Epithelial cell of esophagus (primary cell): Measurements from ENCODE around the gene SLC12A5.

ENCODE experiments used
- DNase-seq: peaks from one replicate; pipeline ENCODE4 v3.0.0; 2010; ENCODE audit warnings: low read depth
- H3K4me3 ChIP-seq: 2 replicates; pipeline ENCODE4 v1.5.1; 2011; ENCODE audit warnings: mild to moderate bottlenecking, low read length, control low read depth
- TF ChIP-seq, protein P1 (sequence below): IDR thresholded peaks from 2 replicates; pipeline ENCODE4 v1.5.1; 2011; ENCODE audit warnings: low read depth, mild to moderate bottlenecking, low read length, control low read depth, inconsistent platforms; ENCODE audit not compliant: insufficient read depth; ENCODE audit errors: missing control alignments

SLC12A5 gene

DNA sequence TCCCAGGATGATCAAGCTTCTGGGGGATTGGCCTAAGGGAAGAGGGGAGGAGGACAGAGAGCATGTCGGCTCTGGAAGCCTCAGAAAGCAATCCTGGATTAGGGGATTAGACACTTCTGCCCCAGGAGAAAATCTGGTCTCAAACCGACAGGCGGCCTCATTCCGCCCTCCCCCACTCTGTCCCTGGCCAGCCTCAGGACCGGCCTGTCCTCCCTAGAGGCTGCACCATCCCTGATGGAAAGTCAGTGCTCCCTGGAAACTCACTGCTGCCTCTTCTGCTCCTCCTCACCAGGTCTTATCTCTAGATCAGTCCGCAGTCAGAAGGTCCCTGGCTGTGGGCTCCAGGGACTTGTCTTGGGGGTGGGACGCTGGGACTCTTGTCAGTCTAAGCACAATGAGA lies 905 bp upstream of the SLC12A5 start:
- H3K4me3 ChIP-seq, result no peak overlapping the region
- TF ChIP-seq, protein P1, sequence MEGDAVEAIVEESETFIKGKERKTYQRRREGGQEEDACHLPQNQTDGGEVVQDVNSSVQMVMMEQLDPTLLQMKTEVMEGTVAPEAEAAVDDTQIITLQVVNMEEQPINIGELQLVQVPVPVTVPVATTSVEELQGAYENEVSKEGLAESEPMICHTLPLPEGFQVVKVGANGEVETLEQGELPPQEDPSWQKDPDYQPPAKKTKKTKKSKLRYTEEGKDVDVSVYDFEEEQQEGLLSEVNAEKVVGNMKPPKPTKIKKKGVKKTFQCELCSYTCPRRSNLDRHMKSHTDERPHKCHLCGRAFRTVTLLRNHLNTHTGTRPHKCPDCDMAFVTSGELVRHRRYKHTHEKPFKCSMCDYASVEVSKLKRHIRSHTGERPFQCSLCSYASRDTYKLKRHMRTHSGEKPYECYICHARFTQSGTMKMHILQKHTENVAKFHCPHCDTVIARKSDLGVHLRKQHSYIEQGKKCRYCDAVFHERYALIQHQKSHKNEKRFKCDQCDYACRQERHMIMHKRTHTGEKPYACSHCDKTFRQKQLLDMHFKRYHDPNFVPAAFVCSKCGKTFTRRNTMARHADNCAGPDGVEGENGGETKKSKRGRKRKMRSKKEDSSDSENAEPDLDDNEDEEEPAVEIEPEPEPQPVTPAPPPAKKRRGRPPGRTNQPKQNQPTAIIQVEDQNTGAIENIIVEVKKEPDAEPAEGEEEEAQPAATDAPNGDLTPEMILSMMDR, result no peak

GRCh38 chr20:46030284-46031013 lies 1.4 kb downstream of the SLC12A5 start:
- no peak for DNase-seq
- TF ChIP-seq, protein P1, result no peak
- no peak overlapping the region for H3K4me3 ChIP-seq

More for the DNA sequence above, 905 bp upstream of the SLC12A5 start:
- no peak for DNase-seq

GRCh38 chr20:46031014-46031569 lies 2.1 kb downstream of the SLC12A5 start:
- TF ChIP-seq, protein P1, result no peak

DNA sequence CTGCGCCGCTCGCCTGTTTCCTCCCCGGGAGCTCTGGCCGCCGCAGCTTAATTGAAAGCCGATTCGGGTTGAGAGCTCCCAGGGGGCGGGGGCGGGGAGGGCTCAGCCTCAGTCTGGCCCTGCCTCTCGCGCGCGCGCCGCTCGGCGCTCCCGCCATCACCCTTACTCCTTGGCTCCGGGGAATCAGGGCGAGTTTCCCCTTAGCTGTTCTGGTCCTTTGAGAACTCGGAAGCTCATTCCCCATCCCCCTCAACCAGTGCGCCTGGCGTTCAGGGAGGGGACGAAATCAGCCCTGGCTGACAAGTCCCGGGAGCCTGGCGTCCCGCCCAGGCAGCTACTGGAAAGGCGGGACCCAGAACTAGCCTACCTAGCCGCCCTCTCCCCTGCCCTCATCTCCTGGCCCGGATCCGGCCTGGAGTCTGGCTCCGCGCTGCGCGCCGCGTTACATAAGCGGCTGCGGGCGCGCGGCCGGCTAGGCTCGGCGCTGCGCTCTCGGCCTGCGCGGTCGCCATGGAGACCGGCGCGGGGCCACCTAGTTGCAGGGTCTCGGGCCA lies 2.8 kb downstream of the SLC12A5 start:
- TF ChIP-seq, protein P1, result no peak
- DNase-seq, result peak; percentile 20
- no peak overlapping the region for H3K4me3 ChIP-seq

More at GRCh38 chr20:46031014-46031569, 2.1 kb downstream of the SLC12A5 start:
- DNase-seq, result no peak
- no peak overlapping the region for H3K4me3 ChIP-seq

DNA sequence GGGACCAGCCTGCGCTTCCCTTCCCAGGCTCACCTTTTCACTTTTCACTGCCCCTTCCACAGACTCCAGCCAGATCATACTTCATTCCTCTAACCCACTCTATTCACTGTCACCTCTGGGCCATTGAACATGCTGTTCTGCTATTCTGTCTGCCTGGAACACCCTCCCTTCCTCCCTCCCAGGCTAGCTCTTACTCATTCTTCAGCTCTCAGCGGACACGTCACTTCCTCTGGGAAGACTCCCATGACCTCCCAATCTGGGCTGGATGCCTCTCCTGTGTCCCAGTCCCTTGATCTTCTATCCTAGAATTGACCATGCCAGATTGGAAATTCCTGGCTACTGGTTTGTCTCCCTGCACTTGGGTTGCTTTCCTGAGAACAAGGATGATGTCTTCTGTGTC lies 5.0 kb downstream of the SLC12A5 start:
- no peak overlapping the region for H3K4me3 ChIP-seq
- TF ChIP-seq, protein P1, result no peak
- DNase-seq, result no peak

- H3K4me3 ChIP-seq, result no peak overlapping the region
- no peak for DNase-seq
- TF ChIP-seq, protein P1, result no peak
Measured at GRCh38 chr20:46035253-46035652, 6.2 kb downstream of the SLC12A5 start.
